K562 (cell line): ENCODE results near the gene PLCB3. TPM values are rescaled to one million over a fixed set of nuclear protein-coding genes. Genes with fewer than 3 reads are reported as not detected.
A peak's percentile ranks its signal among the peaks of the same experiment; 100 is the strongest.

Experiments used
- BRD4 ChIP-seq: fragments of 200-600 bp; sonication (generic); IDR thresholded peaks from 2 replicates; pipeline ENCODE4 v1.6.1; 2017; ENCODE audit warnings: inconsistent platforms
- CHD1 ChIP-seq: fragments of 200-600 bp; sonication (generic); IDR thresholded peaks from one replicate; pipeline ENCODE4 v1.6.1; 2012; ENCODE audit warnings: mild to moderate bottlenecking, moderate library complexity, low read length, inconsistent platforms
- COPS2 ChIP-seq: fragments of 450-650 bp; conservative IDR thresholded peaks from 2 replicates; pipeline ENCODE4 v1.6.1; 2016; ENCODE audit warnings: mild to moderate bottlenecking, moderate library complexity
- E2F4 ChIP-seq: sonication (generic); formaldehyde crosslinking; IDR thresholded peaks from 2 replicates; pipeline ENCODE4 v1.8.0; 2022; ENCODE audit warnings: mild to moderate bottlenecking, low read depth, missing genetic modification reagents
- ETS2 ChIP-seq: IDR thresholded peaks from 2 replicates; pipeline ENCODE4 v1.6.1; 2016; ENCODE audit warnings: borderline replicate concordance, missing genetic modification characterization, mild to moderate bottlenecking, moderate library complexity, missing compliant biosample characterization; ENCODE audit not compliant: poor library complexity, severe bottlenecking
- FOXJ3 ChIP-seq: sonication (generic); formaldehyde crosslinking; IDR thresholded peaks from 2 replicates; pipeline ENCODE4 v1.4.0; 2020; ENCODE audit warnings: mild to moderate bottlenecking, missing genetic modification reagents
- FOXK2 ChIP-seq, 2 experiments: fragments of 450-650 bp; IDR thresholded peaks in 1 of 2; conservative IDR thresholded peaks in 1 of 2; 2 replicates each; pipeline ENCODE4 v1.6.1; 2016; ENCODE audit warnings: low read depth in 2 of 2, mild to moderate bottlenecking in 1 of 2
- HES1 ChIP-seq: fragments of 450-650 bp; IDR thresholded peaks from 2 replicates; pipeline ENCODE4 v1.6.1; 2016; ENCODE audit warnings: low read depth, mild to moderate bottlenecking, moderate library complexity
- HNRNPH1 ChIP-seq: fragments of 200-400 bp; formaldehyde crosslinking; optimal IDR thresholded peaks from 2 replicates; pipeline ENCODE3; 2017; ENCODE audit warnings: low read depth, mild to moderate bottlenecking, low read length, moderate library complexity
- HNRNPUL1 ChIP-seq: fragments of 200-400 bp; formaldehyde crosslinking; IDR thresholded peaks from 2 replicates; pipeline ENCODE4 v1.6.1; 2017; ENCODE audit warnings: low read length
- MAFG ChIP-seq: fragments of 450-650 bp; conservative IDR thresholded peaks from 2 replicates; pipeline ENCODE4 v1.6.1; 2016; ENCODE audit warnings: missing genetic modification characterization, missing compliant biosample characterization
- MBD2 ChIP-seq: sonication (generic); IDR thresholded peaks from 2 replicates; pipeline ENCODE4 v1.6.1; 2016; ENCODE audit warnings: low read depth, borderline replicate concordance
- MEIS2 ChIP-seq: fragments of 450-650 bp; IDR thresholded peaks from 2 replicates; pipeline ENCODE4 v1.6.1; 2014; ENCODE audit warnings: mild to moderate bottlenecking; ENCODE audit not compliant: partially characterized antibody
- NFE2 ChIP-seq: IDR thresholded peaks from 2 replicates; pipeline ENCODE4 v1.6.1; 2014; ENCODE audit warnings: antibody characterized with exemption, low read depth
- OTX1 ChIP-seq: fragments of 450-650 bp; formaldehyde crosslinking; IDR thresholded peaks from 2 replicates; pipeline ENCODE4 v1.4.0; 2022; ENCODE audit warnings: mild to moderate bottlenecking
- SAFB ChIP-seq: fragments of 200-400 bp; formaldehyde crosslinking; IDR thresholded peaks from 2 replicates; pipeline ENCODE4 v1.6.1; 2017; ENCODE audit warnings: low read depth, low read length, borderline replicate concordance
- SP1 ChIP-seq: sonication (generic); formaldehyde crosslinking; IDR thresholded peaks from 2 replicates; pipeline ENCODE4 v1.8.1; 2022; ENCODE audit warnings: mild to moderate bottlenecking, missing genetic modification reagents
- STAG1 ChIP-seq: sonication (generic); formaldehyde crosslinking; IDR thresholded peaks from 2 replicates; pipeline ENCODE4 v1.5.0; 2020; ENCODE audit warnings: missing genetic modification reagents, borderline replicate concordance
- STAT5B ChIP-seq: fragments of 250-450 bp; sonication (Bioruptor Pico); IDR thresholded peaks from 2 replicates; pipeline ENCODE4 v1.8.0; 2021; ENCODE audit warnings: mild to moderate bottlenecking, inconsistent platforms
- TCFL5 ChIP-seq: fragments of 250-450 bp; sonication (Bioruptor Pico); conservative IDR thresholded peaks from 2 replicates; pipeline ENCODE4 v1.6.1; 2021; ENCODE audit warnings: mild to moderate bottlenecking, moderate library complexity, matching md5 sums
- ZBTB1 ChIP-seq: sonication (generic); formaldehyde crosslinking; IDR thresholded peaks from 2 replicates; pipeline ENCODE4 v1.8.1; 2023; ENCODE audit warnings: missing genetic modification reagents, low read depth, mild to moderate bottlenecking, borderline replicate concordance
- ZBTB12 ChIP-seq: fragments of 250-450 bp; sonication (Bioruptor Pico); IDR thresholded peaks from 2 replicates; pipeline ENCODE4 v1.4.0; 2020
- ZBTB17 ChIP-seq: fragments of 450-650 bp; formaldehyde crosslinking; IDR thresholded peaks from 2 replicates; pipeline ENCODE4 v1.4.0; 2020; ENCODE audit warnings: mild to moderate bottlenecking
- ZNF133 ChIP-seq: fragments of 250-450 bp; sonication (Bioruptor Pico); IDR thresholded peaks from 2 replicates; pipeline ENCODE4 v1.4.0; 2020; ENCODE audit warnings: mild to moderate bottlenecking
- ZNF311 ChIP-seq: fragments of 250-450 bp; sonication (Bioruptor Pico); IDR thresholded peaks from 2 replicates; pipeline ENCODE4 v1.4.0; 2020; ENCODE audit warnings: mild to moderate bottlenecking, moderate library complexity
- ZNF77 ChIP-seq: fragments of 250-450 bp; sonication (Bioruptor Pico); IDR thresholded peaks from 2 replicates; pipeline ENCODE4 v1.5.0; 2020
- polyA plus RNA-seq, 8 experiments: library from polyadenylated mRNA; depleted of rRNA in 4 of 8; stranded (reverse) in 5 of 8; unstranded in 3 of 8; fragments of >200 nt; fragmentation: Nextera tagmentation in 2 of 8; fragmentation: Illumina TruSeq in 1 of 8; extraction: Ambion mirVana in 2 of 8; extraction: Trizol in 1 of 8; gene quantifications; 2 replicates each; pipeline versions ENCODE4 v1.2.1 to v1.2.3, GENCODE V29; 2011 to 2014; ENCODE audit warnings: inconsistent platforms in 1 of 8, missing spikeins in 1 of 8
- total RNA-seq, 7 experiments: library from RNA; depleted of rRNA in 6 of 7; stranded (reverse); fragments of >200 nt in 6 of 7; fragmentation: Illumina TruSeq in 2 of 7; extraction: Trizol in 2 of 7; gene quantifications; 2 replicates each; pipeline versions ENCODE4 v1.2.1 to v1.2.3, GENCODE V29; 2011 to 2021; ENCODE audit warnings: low replicate concordance in 1 of 7
- TF ChIP-seq, protein P1 (sequence below): sonication (generic); formaldehyde crosslinking; IDR thresholded peaks from 2 replicates; pipeline ENCODE4 v1.8.0; 2022; ENCODE audit warnings: mild to moderate bottlenecking, missing genetic modification reagents

PLCB3 gene
- total and polyA plus RNA-seq, 9 of the 15 experiments (the other 6 are each of a cell fraction or from before 2014, with no cell fraction given): 0.31 to 44.8 (median 14.6) TPM

DNA sequence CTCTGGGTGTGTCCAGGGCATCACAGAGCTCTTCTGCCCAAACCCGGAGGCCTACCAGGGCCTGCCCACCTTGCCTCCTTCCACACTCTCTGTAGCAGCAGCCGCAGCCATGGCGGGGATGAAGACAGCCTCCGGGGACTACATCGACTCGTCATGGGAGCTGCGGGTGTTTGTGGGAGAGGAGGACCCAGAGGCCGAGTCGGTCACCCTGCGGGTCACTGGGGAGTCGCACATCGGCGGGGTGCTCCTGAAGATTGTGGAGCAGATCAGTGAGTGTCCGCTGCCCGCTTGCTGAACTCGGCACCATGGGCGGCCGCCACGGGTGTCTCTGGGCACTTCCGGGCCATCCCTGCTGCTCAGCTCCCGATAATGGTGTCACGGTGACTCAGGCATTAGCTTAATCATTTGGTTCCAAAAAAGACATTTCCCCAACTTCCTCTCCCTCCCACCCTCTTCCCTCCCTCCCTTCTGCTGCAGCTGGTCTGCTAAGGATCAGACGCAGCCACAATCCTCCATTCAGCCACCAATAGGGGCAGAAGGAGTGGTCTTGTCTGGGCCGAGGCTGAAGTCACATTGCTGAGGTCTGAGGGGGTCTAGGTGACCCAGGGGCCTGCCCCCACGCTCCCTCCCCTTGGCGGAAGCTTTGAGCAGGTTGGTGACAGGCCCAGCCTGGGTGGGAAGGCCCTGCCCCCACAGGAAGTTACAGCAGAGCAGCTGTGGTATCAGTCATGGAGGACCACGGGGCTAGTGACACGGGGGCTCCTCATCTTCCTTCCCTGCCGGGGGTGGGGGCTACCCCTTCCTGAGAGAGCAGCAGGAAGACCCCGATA is 43.9 kb upstream of the PLCB3 start (continued):
- TF ChIP-seq, protein P1, sequence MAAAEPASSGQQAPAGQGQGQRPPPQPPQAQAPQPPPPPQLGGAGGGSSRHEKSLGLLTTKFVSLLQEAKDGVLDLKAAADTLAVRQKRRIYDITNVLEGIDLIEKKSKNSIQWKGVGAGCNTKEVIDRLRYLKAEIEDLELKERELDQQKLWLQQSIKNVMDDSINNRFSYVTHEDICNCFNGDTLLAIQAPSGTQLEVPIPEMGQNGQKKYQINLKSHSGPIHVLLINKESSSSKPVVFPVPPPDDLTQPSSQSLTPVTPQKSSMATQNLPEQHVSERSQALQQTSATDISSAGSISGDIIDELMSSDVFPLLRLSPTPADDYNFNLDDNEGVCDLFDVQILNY (CRISPR knock-in tag): 0 out of 2 replicates have a peak, but pooled peaks have one; percentile 30
- TF ChIP-seq ZBTB12 (CRISPR knock-in tag) (no peak), HNRNPUL1 (no peak), BRD4 (peak; percentile 93), STAT5B (CRISPR knock-in tag) (no peak), FOXJ3 (CRISPR knock-in tag) (no peak), ZNF311 (CRISPR knock-in tag) (peak; percentile 53; the same call in 1 of the 2 replicates), ETS2 (tag) (peak; percentile 14), HES1 (no peak), CHD1 (no peak), HNRNPH1 (no peak), E2F4 (CRISPR knock-in tag) (no peak), COPS2 (no peak), MEIS2 (peak; percentile 61), SP1 (CRISPR knock-in tag) (peak; percentile 44; the same call in 1 of the 2 replicates), SAFB (no peak), ZNF133 (CRISPR knock-in tag) (no peak), ZNF77 (CRISPR knock-in tag) (no peak), NFE2 (peak; percentile 95), FOXK2 (conservative IDR thresholded peaks at IDR 0.05 in 1 of 2, IDR thresholded peaks at IDR 0.05 in 1 of 2; ENCODE audit: low read depth in 2 of 2) (no peak), MBD2 (0 out of 2 replicates have a peak, but pooled peaks have one; percentile 15), ZBTB1 (CRISPR knock-in tag) (no peak), TCFL5 (CRISPR knock-in tag) (no peak), OTX1 (CRISPR knock-in tag) (no peak; the same call in 1 of the 2 replicates), ZBTB17 (CRISPR knock-in tag) (no peak; the same call in 1 of the 2 replicates), MAFG (tag) (peak; percentile 90), STAG1 (no peak)
